ENCODE results near the gene ZNF280A. TPM values are rescaled to one million over a fixed set of nuclear protein-coding genes. Genes with fewer than 3 reads are reported as not detected.
A peak's percentile ranks its signal among the peaks of the same experiment; 100 is the strongest.
"Not testable (repeated sequence)": the region's sequence is repeated elsewhere in the genome, so short reads cannot be mapped to it uniquely, and the experiment has no call there.

The ZNF280A gene
- total and polyA plus RNA-seq, 9 of the 15 experiments (the other 6 are each of a cell fraction or from before 2014, with no cell fraction given) = 19.0 to 40.8 (median 28.6) TPM

DNA sequence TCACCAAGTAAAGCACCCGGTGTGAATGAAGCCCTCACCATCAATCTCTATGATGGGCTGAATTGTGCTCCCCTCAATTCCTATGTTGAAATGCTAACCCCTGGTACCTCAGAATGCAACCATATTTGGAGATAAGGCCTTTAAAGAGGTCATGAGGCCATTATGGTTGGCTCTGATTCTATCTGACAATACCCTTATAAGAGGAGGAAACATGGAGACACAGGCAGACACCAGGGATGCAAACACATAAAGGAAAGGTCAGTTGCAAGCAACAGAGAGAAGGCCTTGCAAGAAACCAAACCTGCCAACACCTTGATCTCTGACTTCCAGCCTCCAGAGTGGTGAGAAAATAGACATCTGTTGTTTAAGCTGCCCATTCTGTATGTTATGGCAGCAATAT lies 13.3 kb upstream of the ZNF280A start (continued):
- no peak for TF ChIP-seq PHB2 (IDR thresholded peaks at IDR 0.05; ENCODE audit: low read depth)
- no peak for TF ChIP-seq MAFF (IDR thresholded peaks at IDR 0.05; ENCODE audit: low read length)
- no peak for TF ChIP-seq RNF2 (IDR thresholded peaks at IDR 0.05)
- TF ChIP-seq ELF2 (CRISPR knock-in tag; IDR thresholded peaks at IDR 0.05) = no peak
- TF ChIP-seq POLR3A (IDR thresholded peaks at IDR 0.05; ENCODE audit: borderline replicate concordance, extremely low read depth, insufficient read depth, insufficient read length) = no peak

DNA sequence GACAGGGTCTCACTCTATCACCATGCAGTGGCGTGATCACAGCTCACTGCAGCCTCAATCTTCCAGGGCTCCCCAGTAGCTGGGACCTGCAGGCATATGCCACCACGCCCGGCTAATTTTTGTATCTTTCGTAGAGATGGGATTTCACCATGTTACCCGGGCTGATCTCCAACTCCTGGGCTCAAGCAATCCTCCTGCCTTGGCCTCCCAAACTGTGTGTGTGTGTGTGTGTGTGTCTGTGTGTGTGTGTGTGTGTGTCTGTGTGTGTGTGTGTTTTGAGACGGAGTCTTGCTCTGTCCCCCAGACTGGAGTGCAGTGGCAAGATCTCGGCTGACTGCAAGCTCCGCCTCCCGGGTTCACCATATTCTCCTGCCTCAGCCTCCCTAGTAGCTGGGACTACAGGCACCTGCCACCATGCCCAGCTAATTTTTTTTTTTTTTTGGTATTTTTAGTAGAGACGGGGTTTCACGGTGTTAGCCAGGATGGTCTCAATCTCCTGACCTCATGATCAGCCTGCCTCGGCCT lies 12.5 kb upstream of the ZNF280A start:
- H3K36me3 ChIP-seq (ENCODE audit: control insufficient read depth, insufficient read depth, low read length); H3K27ac ChIP-seq (ENCODE audit: extremely low read depth, low read depth, low read length); ATAC-seq; H3K9me3 ChIP-seq (replicated peaks; ENCODE audit: control insufficient read depth, insufficient read depth, low read depth, low read length); H3K9me1 ChIP-seq (ENCODE audit: control insufficient read depth, insufficient read depth, low read length); intact Hi-C loops (cut with micrococcal nuclease); BruUV-seq (replicated peaks); CTCF ChIA-PET (ENCODE audit: low intra/inter-chr PET ratio); DNase-seq (ENCODE audit: extremely low read depth in 1 of 4, low spot score in 3 of 4); H3K4me3 ChIP-seq; H3K79me2 ChIP-seq (ENCODE audit: control insufficient read depth, insufficient read depth, low read length); H4K20me1 ChIP-seq (replicated peaks; ENCODE audit: control insufficient read depth, insufficient read depth, low read length); H3K4me2 ChIP-seq (ENCODE audit: insufficient read depth, low read length); H2AFZ ChIP-seq (ENCODE audit: low read depth, low read length); H3K4me1 ChIP-seq (replicated peaks in 1 of 2; ENCODE audit: control insufficient read depth in 2 of 2, insufficient read depth in 2 of 2, low read length in 2 of 2); FAIRE-seq; H3K27me3 ChIP-seq (ENCODE audit: control insufficient read depth in 2 of 2, insufficient read depth in 2 of 2, low read length in 2 of 2); H3K9ac ChIP-seq (ENCODE audit: insufficient read depth in 1 of 2, low read depth in 2 of 2, low read length in 2 of 2): not testable (repeated sequence)
- POLR2A ChIA-PET = interaction anchor here (0.7 to 19.7 kb wide), 9 partner anchors 8 to 48 kb away, joined by 3 to 708 read pairs (median 6); partner anchors contain the start of genes PRAME, ZNF280A and ZNF280B
- WGBS (ENCODE audit: insufficient coverage, low coverage, missing lambda C conversion rate) = 57% methylated on average over 12 of the region's 12 CpGs
- in situ Hi-C loops (cut with MboI) = loop anchor here (25.0 kb wide), 1 partner anchor 1120 kb away; the partner anchor contains the start of gene HIC2
- TF ChIP-seq, protein P1, sequence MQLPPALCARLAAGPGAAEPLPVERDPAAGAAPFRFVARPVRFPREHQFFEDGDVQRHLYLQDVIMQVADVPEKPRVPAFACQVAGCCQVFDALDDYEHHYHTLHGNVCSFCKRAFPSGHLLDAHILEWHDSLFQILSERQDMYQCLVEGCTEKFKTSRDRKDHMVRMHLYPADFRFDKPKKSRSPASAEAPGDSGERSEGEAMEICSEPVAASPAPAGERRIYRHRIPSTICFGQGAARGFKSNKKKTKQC (CRISPR knock-in tag; IDR thresholded peaks at IDR 0.05) = peak; percentile 52
- TF ChIP-seq, protein P2, sequence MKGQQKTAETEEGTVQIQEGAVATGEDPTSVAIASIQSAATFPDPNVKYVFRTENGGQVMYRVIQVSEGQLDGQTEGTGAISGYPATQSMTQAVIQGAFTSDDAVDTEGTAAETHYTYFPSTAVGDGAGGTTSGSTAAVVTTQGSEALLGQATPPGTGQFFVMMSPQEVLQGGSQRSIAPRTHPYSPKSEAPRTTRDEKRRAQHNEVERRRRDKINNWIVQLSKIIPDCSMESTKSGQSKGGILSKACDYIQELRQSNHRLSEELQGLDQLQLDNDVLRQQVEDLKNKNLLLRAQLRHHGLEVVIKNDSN (CRISPR knock-in tag; IDR thresholded peaks at IDR 0.05) = peak; percentile 30; the same call in 1 of the 2 replicates
- TF ChIP-seq, protein P3, sequence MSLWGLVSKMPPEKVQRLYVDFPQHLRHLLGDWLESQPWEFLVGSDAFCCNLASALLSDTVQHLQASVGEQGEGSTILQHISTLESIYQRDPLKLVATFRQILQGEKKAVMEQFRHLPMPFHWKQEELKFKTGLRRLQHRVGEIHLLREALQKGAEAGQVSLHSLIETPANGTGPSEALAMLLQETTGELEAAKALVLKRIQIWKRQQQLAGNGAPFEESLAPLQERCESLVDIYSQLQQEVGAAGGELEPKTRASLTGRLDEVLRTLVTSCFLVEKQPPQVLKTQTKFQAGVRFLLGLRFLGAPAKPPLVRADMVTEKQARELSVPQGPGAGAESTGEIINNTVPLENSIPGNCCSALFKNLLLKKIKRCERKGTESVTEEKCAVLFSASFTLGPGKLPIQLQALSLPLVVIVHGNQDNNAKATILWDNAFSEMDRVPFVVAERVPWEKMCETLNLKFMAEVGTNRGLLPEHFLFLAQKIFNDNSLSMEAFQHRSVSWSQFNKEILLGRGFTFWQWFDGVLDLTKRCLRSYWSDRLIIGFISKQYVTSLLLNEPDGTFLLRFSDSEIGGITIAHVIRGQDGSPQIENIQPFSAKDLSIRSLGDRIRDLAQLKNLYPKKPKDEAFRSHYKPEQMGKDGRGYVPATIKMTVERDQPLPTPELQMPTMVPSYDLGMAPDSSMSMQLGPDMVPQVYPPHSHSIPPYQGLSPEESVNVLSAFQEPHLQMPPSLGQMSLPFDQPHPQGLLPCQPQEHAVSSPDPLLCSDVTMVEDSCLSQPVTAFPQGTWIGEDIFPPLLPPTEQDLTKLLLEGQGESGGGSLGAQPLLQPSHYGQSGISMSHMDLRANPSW (CRISPR knock-in tag; IDR thresholded peaks at IDR 0.05) = 0 out of 2 replicates have a peak, but pooled peaks have one; percentile 54
- TF ChIP-seq ZNF830 (CRISPR knock-in tag; IDR thresholded peaks at IDR 0.05) = 0 out of 2 replicates have a peak, but pooled peaks have one; percentile 58
- TF ChIP-seq, protein P4, sequence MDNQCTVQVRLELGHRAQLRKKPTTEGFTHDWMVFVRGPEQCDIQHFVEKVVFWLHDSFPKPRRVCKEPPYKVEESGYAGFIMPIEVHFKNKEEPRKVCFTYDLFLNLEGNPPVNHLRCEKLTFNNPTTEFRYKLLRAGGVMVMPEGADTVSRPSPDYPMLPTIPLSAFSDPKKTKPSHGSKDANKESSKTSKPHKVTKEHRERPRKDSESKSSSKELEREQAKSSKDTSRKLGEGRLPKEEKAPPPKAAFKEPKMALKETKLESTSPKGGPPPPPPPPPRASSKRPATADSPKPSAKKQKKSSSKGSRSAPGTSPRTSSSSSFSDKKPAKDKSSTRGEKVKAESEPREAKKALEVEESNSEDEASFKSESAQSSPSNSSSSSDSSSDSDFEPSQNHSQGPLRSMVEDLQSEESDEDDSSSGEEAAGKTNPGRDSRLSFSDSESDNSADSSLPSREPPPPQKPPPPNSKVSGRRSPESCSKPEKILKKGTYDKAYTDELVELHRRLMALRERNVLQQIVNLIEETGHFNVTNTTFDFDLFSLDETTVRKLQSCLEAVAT (IDR thresholded peaks at IDR 0.05) = 0 out of 4 replicates have a peak, but pooled peaks of 1 of the 2 experiments have one; percentile 15
- TF ChIP-seq, protein P5, sequence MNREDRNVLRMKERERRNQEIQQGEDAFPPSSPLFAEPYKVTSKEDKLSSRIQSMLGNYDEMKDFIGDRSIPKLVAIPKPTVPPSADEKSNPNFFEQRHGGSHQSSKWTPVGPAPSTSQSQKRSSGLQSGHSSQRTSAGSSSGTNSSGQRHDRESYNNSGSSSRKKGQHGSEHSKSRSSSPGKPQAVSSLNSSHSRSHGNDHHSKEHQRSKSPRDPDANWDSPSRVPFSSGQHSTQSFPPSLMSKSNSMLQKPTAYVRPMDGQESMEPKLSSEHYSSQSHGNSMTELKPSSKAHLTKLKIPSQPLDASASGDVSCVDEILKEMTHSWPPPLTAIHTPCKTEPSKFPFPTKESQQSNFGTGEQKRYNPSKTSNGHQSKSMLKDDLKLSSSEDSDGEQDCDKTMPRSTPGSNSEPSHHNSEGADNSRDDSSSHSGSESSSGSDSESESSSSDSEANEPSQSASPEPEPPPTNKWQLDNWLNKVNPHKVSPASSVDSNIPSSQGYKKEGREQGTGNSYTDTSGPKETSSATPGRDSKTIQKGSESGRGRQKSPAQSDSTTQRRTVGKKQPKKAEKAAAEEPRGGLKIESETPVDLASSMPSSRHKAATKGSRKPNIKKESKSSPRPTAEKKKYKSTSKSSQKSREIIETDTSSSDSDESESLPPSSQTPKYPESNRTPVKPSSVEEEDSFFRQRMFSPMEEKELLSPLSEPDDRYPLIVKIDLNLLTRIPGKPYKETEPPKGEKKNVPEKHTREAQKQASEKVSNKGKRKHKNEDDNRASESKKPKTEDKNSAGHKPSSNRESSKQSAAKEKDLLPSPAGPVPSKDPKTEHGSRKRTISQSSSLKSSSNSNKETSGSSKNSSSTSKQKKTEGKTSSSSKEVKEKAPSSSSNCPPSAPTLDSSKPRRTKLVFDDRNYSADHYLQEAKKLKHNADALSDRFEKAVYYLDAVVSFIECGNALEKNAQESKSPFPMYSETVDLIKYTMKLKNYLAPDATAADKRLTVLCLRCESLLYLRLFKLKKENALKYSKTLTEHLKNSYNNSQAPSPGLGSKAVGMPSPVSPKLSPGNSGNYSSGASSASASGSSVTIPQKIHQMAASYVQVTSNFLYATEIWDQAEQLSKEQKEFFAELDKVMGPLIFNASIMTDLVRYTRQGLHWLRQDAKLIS (CRISPR knock-in tag; IDR thresholded peaks at IDR 0.05) = 0 out of 2 replicates have a peak, but pooled peaks have one; percentile 39

Data from K562 (cell line).